ENCODE measurements around the gene CKMT2. TPM values are rescaled to one million over a fixed set of nuclear protein-coding genes. Genes with fewer than 3 reads are reported as not detected.

Gene CKMT2
- polyA plus RNA-seq, 1 experiment: 0.17 TPM

- Histone ChIP-seq H3K36me3 (ENCODE audit: control insufficient read depth, insufficient read depth, low read length) (no peaks in the 10 kb centered on the region), H3K4me3 (ENCODE audit: low read depth, low read length) (no peak overlapping the region), H3K27me3 (ENCODE audit: control insufficient read depth, insufficient read depth, low read length) (no peaks in the 10 kb centered on the region)
- POLR2A ChIA-PET: no interaction called here
- no peak for DNase-seq (ENCODE audit: low read depth)
- CTCF ChIA-PET: no interaction called here
- no peak for TF ChIP-seq CTCF (IDR thresholded peaks at IDR 0.05; ENCODE audit: insufficient read depth, low read depth, low read length)
These were observed 12.7 kb downstream of the CKMT2 start for GRCh38 chr5:81245871-81246235.

GRCh38 chr5:81246697-81247096 is 13.6 kb downstream of the CKMT2 start:
- H3K4me3 ChIP-seq (ENCODE audit: low read depth, low read length): no peak overlapping the region
- H3K27me3 ChIP-seq (ENCODE audit: control insufficient read depth, insufficient read depth, low read length): no peaks in the 10 kb centered on the region
- CTCF ChIA-PET: interaction anchor here (0.8 kb wide), 1 partner anchor 50 kb away, joined by 3 read pairs; no protein-coding TSS in a partner anchor
- no peaks in the 10 kb centered on the region for H3K36me3 ChIP-seq (ENCODE audit: control insufficient read depth, insufficient read depth, low read length)
- no peak for DNase-seq (ENCODE audit: low read depth)
- POLR2A ChIA-PET: no interaction called here
- TF ChIP-seq CTCF (IDR thresholded peaks at IDR 0.05; ENCODE audit: insufficient read depth, low read depth, low read length): no peak

GRCh38 chr5:81247441-81247972 is 14.4 kb downstream of the CKMT2 start:
- TF ChIP-seq CTCF (IDR thresholded peaks at IDR 0.05; ENCODE audit: insufficient read depth, low read depth, low read length): no peak
- no peak overlapping the region for H3K4me3 ChIP-seq (ENCODE audit: low read depth, low read length)
- no peak for DNase-seq (ENCODE audit: low read depth)
- ChIA-PET CTCF (interaction anchor here (0.8 kb wide), 1 partner anchor 50 kb away, joined by 3 read pairs; no protein-coding TSS in a partner anchor), POLR2A (no interaction called here)
- no peaks in the 10 kb centered on the region for H3K36me3 ChIP-seq (ENCODE audit: control insufficient read depth, insufficient read depth, low read length)
- H3K27me3 ChIP-seq (ENCODE audit: control insufficient read depth, insufficient read depth, low read length): no peaks in the 10 kb centered on the region

GRCh38 chr5:81249240-81249639 is 16.1 kb downstream of the CKMT2 start:
- TF ChIP-seq CTCF (IDR thresholded peaks at IDR 0.05; ENCODE audit: insufficient read depth, low read depth, low read length): no peak
- Histone ChIP-seq H3K4me3 (ENCODE audit: low read depth, low read length) (no peak overlapping the region), H3K36me3 (ENCODE audit: control insufficient read depth, insufficient read depth, low read length) (no peaks in the 10 kb centered on the region), H3K27me3 (ENCODE audit: control insufficient read depth, insufficient read depth, low read length) (no peaks in the 10 kb centered on the region)
- ChIA-PET CTCF (no interaction called here), POLR2A (interaction anchor here (0.6 kb wide), 1 partner anchor 55 kb away, joined by 3 read pairs; no protein-coding TSS in a partner anchor)
- no peak for DNase-seq (ENCODE audit: low read depth)

GRCh38 chr5:81250004-81250403 is 16.9 kb downstream of the CKMT2 start:
- POLR2A ChIA-PET: no interaction called here
- Histone ChIP-seq H3K4me3 (ENCODE audit: low read depth, low read length) (no peak overlapping the region), H3K36me3 (ENCODE audit: control insufficient read depth, insufficient read depth, low read length) (no peaks in the 10 kb centered on the region), H3K27me3 (ENCODE audit: control insufficient read depth, insufficient read depth, low read length) (no peaks in the 10 kb centered on the region)
- no peak for TF ChIP-seq CTCF (IDR thresholded peaks at IDR 0.05; ENCODE audit: insufficient read depth, low read depth, low read length)
- CTCF ChIA-PET: interaction anchor here (0.7 kb wide), 1 partner anchor 225 kb away, joined by 3 read pairs; no protein-coding TSS in a partner anchor
- no peak for DNase-seq (ENCODE audit: low read depth)
